H9 (cell line): Measurements from ENCODE around the gene RLN3. TPM values are rescaled to one million over a fixed set of nuclear protein-coding genes. Genes with fewer than 3 reads are reported as not detected.

ENCODE experiments used
- DNase-seq: peaks from one replicate; pipeline ENCODE4 v3.0.0-alpha.2; 2017
- H2AFZ ChIP-seq: one replicate; pipeline ENCODE4 v1.6.1; 2013; ENCODE audit warnings: mild to moderate bottlenecking, low read length, control low read depth, moderate library complexity
- H2AK5ac ChIP-seq: 2 replicates; pipeline ENCODE4 v1.6.1; 2013; ENCODE audit warnings: low read length, control low read depth, mixed read lengths; ENCODE audit not compliant: insufficient read length
- H2BK120ac ChIP-seq: one replicate; pipeline ENCODE4 v1.6.1; 2013; ENCODE audit warnings: low read depth, mild to moderate bottlenecking, low read length, control low read depth, inconsistent platforms; ENCODE audit not compliant: poor library complexity, severe bottlenecking
- H2BK12ac ChIP-seq: 2 replicates; pipeline ENCODE4 v1.6.1; 2013; ENCODE audit warnings: low read length, control low read depth, mixed read lengths, low read depth; ENCODE audit not compliant: insufficient read length
- H2BK15ac ChIP-seq: 2 replicates; pipeline ENCODE4 v1.6.1; 2013; ENCODE audit warnings: low read depth, low read length, control low read depth
- H2BK20ac ChIP-seq: one replicate; pipeline ENCODE4 v1.6.1; 2013; ENCODE audit warnings: low read depth, mild to moderate bottlenecking, low read length, control low read depth, inconsistent platforms; ENCODE audit not compliant: poor library complexity, severe bottlenecking
- H2BK5ac ChIP-seq: 2 replicates; pipeline ENCODE4 v1.6.1; 2013; ENCODE audit warnings: low read length, control low read depth, mixed read lengths; ENCODE audit not compliant: insufficient read length
- H3K14ac ChIP-seq: 2 replicates; pipeline ENCODE4 v1.6.1; 2013; ENCODE audit warnings: low read length, control low read depth; ENCODE audit not compliant: insufficient read depth
- H3K18ac ChIP-seq: 2 replicates; pipeline ENCODE4 v1.6.1; 2013; ENCODE audit warnings: low read depth, mild to moderate bottlenecking, mixed read lengths, low read length, control low read depth; ENCODE audit not compliant: insufficient read length
- H3K23ac ChIP-seq: 2 replicates; pipeline ENCODE4 v1.6.1; 2013; ENCODE audit warnings: low read length, control low read depth, mixed read lengths, low read depth; ENCODE audit not compliant: insufficient read length
- H3K23me2 ChIP-seq: 2 replicates; pipeline ENCODE4 v1.6.1; 2013; ENCODE audit warnings: low read depth, mild to moderate bottlenecking, mixed read lengths, low read length, control low read depth; ENCODE audit not compliant: insufficient read length, poor library complexity, severe bottlenecking
- H3K27ac ChIP-seq: 2 replicates; pipeline ENCODE4 v1.5.1; 2013; ENCODE audit warnings: low read length, control low read depth, mixed read lengths, low read depth; ENCODE audit not compliant: insufficient read length
- H3K27me3 ChIP-seq: 2 replicates; pipeline ENCODE4 v1.6.1; 2013; ENCODE audit warnings: low read length, control low read depth, inconsistent platforms; ENCODE audit not compliant: insufficient read depth
- H3K4ac ChIP-seq: 2 replicates; pipeline ENCODE4 v1.6.1; 2013; ENCODE audit warnings: low read depth, mild to moderate bottlenecking, control low read depth, inconsistent platforms, low read length, moderate library complexity
- H3K4me1 ChIP-seq: 2 replicates; pipeline ENCODE4 v1.6.1; 2013; ENCODE audit warnings: low read length, control low read depth, inconsistent platforms; ENCODE audit not compliant: insufficient read depth
- H3K4me2 ChIP-seq: 2 replicates; pipeline ENCODE4 v1.6.1; 2013; ENCODE audit warnings: low read length, control low read depth, mixed read lengths; ENCODE audit not compliant: insufficient read length, insufficient read depth
- H3K56ac ChIP-seq: 2 replicates; pipeline ENCODE4 v1.6.1; 2013; ENCODE audit warnings: low read depth, mild to moderate bottlenecking, mixed read lengths, low read length, control low read depth; ENCODE audit not compliant: insufficient read length
- H3K79me1 ChIP-seq: 2 replicates; pipeline ENCODE4 v1.6.1; 2013; ENCODE audit warnings: low read depth, mild to moderate bottlenecking, moderate library complexity, low read length, control low read depth, inconsistent platforms; ENCODE audit not compliant: insufficient read depth, poor library complexity, severe bottlenecking
- H3K79me2 ChIP-seq: 2 replicates; pipeline ENCODE4 v1.6.1; 2013; ENCODE audit warnings: low read length, control low read depth, inconsistent platforms; ENCODE audit not compliant: insufficient read depth
- H3K9ac ChIP-seq: 2 replicates; pipeline ENCODE4 v1.6.1; 2013; ENCODE audit warnings: low read length, control low read depth, mixed read lengths; ENCODE audit not compliant: insufficient read length; ENCODE audit errors: extremely low read depth
- H3K9me3 ChIP-seq: one replicate; pipeline ENCODE4 v1.6.1; 2013; ENCODE audit warnings: low read depth, low read length, inconsistent platforms; ENCODE audit not compliant: control insufficient read depth
- H3T11ph ChIP-seq: one replicate; pipeline ENCODE4 v1.6.1; 2013; ENCODE audit warnings: mild to moderate bottlenecking, low read length, control low read depth, inconsistent platforms
- H4K20me1 ChIP-seq: one replicate; pipeline ENCODE4 v1.6.1; 2013; ENCODE audit not compliant: control insufficient read depth, insufficient read length, insufficient read depth
- H4K5ac ChIP-seq: 2 replicates; pipeline ENCODE4 v1.6.1; 2013; ENCODE audit warnings: low read depth, mild to moderate bottlenecking, mixed read lengths, low read length, control low read depth; ENCODE audit not compliant: insufficient read length
- H4K8ac ChIP-seq: replicated peaks from 2 replicates; pipeline ENCODE4 v1.6.1; 2013; ENCODE audit warnings: low read length, control low read depth, mixed read lengths, low read depth; ENCODE audit not compliant: insufficient read length
- H4K91ac ChIP-seq: 2 replicates; pipeline ENCODE4 v1.6.1; 2013; ENCODE audit warnings: low read depth, mild to moderate bottlenecking, moderate library complexity, mixed read lengths, low read length, control low read depth; ENCODE audit not compliant: insufficient read length
- H3K27ac Mint-ChIP-seq, 3 experiments: 2 replicates in 2 of 3; 3 replicates in 1 of 3; pipeline ENCODE4 v1.8.0; 2020 to 2021; ENCODE audit warnings: mixed read lengths in 3 of 3, mild to moderate bottlenecking in 1 of 3, moderate library complexity in 1 of 3
- H3K27me3 Mint-ChIP-seq: 2 replicates; pipeline ENCODE4 v1.8.0; 2021; ENCODE audit warnings: low read depth, mild to moderate bottlenecking, moderate library complexity, mixed read lengths
- H3K36me3 Mint-ChIP-seq, 3 experiments: 2 replicates in 2 of 3; 3 replicates in 1 of 3; pipeline ENCODE4 v1.8.0; 2020 to 2021; ENCODE audit warnings: low read depth in 3 of 3, mixed read lengths in 3 of 3; ENCODE audit not compliant: insufficient read depth in 1 of 3
- H3K4me1 Mint-ChIP-seq, 2 experiments: 2 replicates each; pipeline ENCODE4 v1.8.0; 2020; ENCODE audit warnings: mixed read lengths in 2 of 2
- H3K4me3 Mint-ChIP-seq, 2 experiments: 2 replicates in 1 of 2; 3 replicates in 1 of 2; pipeline ENCODE4 v1.8.0; 2020 to 2021; ENCODE audit warnings: mild to moderate bottlenecking in 2 of 2, mixed read lengths in 2 of 2, moderate library complexity in 1 of 2
- H3K9me3 Mint-ChIP-seq, 2 experiments: 2 replicates in 1 of 2; 3 replicates in 1 of 2; pipeline ENCODE4 v1.8.0; 2020; ENCODE audit warnings: mild to moderate bottlenecking in 2 of 2, mixed read lengths in 2 of 2, moderate library complexity in 1 of 2
- CTCF ChIP-seq: fragments of 200-600 bp; sonication (generic); conservative IDR thresholded peaks from 3 replicates; pipeline ENCODE4 v1.8.0; 2021; ENCODE audit warnings: antibody characterized with exemption, mild to moderate bottlenecking
- WGBS: extraction: QIAGEN DNeasy Blood & Tissue Kit; methylation state at CpG from one replicate; pipeline ENCODE4 v1.1.7; 2013; ENCODE audit warnings: missing lambda C conversion rate, low lambda C conversion rate, mixed read lengths; ENCODE audit not compliant: insufficient read length; ENCODE audit errors: extremely low coverage; 5-methylcytosine and 5-hydroxymethylcytosine counted together
- total RNA-seq: library from RNA; stranded (reverse); gene quantifications from 2 replicates; pipeline ENCODE4 v1.2.1, GENCODE V29; 2021

RLN3 gene
- total RNA-seq, 1 experiment from 2014 or later = not detected

- no CpG with 5 or more reads among the region's 3 CpGs for WGBS
- no peak overlapping the region for H3K4ac ChIP-seq
- no peak overlapping the region for H4K8ac ChIP-seq
Measured at GRCh38 chr19:13999085-13999484, 28.9 kb upstream of the RLN3 start.

More at GRCh38 chr19:13999085-13999484, 28.9 kb upstream of the RLN3 start:
- Histone ChIP-seq H3K18ac (no peak overlapping the region), H3K23ac (no peak overlapping the region), H3K4me1 (no peaks in the 10 kb centered on the region), H3K56ac (no peak overlapping the region), H3K23me2 (no peaks in the 10 kb centered on the region), H3K4me2 (no peak overlapping the region), H2BK5ac (no peak overlapping the region), H3K14ac (no peak overlapping the region), H3K79me2 (no peaks in the 10 kb centered on the region), H3K27ac (no peak overlapping the region), H4K20me1 (no peaks in the 10 kb centered on the region), H3T11ph (no peak overlapping the region), H3K9ac (no peak overlapping the region), H3K79me1 (no peaks in the 10 kb centered on the region), H3K27me3 (no peaks in the 10 kb centered on the region), H4K5ac (no peak overlapping the region), H2AFZ (no peak overlapping the region), H4K91ac (no peak overlapping the region), H3K9me3 (no peaks in the 10 kb centered on the region), H2BK120ac (no peak overlapping the region), H2AK5ac (no peak overlapping the region), H2BK12ac (no peak overlapping the region), H2BK20ac (no peak overlapping the region), H2BK15ac (no peak overlapping the region)
- peaks cover 6 to 29% (median 12%) of the 10 kb centered on the region in 3 experiments; a peak in 5 of 7 replicates for H3K36me3 Mint-ChIP-seq
- DNase-seq = no peak
- H3K4me3 Mint-ChIP-seq = no peak overlapping the region
- H3K9me3 Mint-ChIP-seq = peaks cover 5 to 6% of the 10 kb centered on the region in 2 experiments; a peak in 2 of 5 replicates
- H3K27ac Mint-ChIP-seq = no peak overlapping the region
- TF ChIP-seq CTCF = no peak
- no peaks in the 10 kb centered on the region for H3K27me3 Mint-ChIP-seq
- H3K4me1 Mint-ChIP-seq = no peaks in the 10 kb centered on the region
